Stimulated activated CD8-positive, alpha-beta memory T cell treated with anti-CD3 and anti-CD28 coated beads, Interleukin-2, amount 100 ng/mL, for 48 hours (primary cell): ENCODE measurements around the gene TRIM5.
"Not testable (repeated sequence)": the region's sequence is repeated elsewhere in the genome, so short reads cannot be mapped to it uniquely, and the experiment has no call there.

Source experiments
- DNase-seq, 2 donors: peaks; one replicate each; pipeline ENCODE4 v3.0.0-alpha.2; 2020; ENCODE audit warnings: low read depth in 2 of 2

TRIM5 gene, protein sequence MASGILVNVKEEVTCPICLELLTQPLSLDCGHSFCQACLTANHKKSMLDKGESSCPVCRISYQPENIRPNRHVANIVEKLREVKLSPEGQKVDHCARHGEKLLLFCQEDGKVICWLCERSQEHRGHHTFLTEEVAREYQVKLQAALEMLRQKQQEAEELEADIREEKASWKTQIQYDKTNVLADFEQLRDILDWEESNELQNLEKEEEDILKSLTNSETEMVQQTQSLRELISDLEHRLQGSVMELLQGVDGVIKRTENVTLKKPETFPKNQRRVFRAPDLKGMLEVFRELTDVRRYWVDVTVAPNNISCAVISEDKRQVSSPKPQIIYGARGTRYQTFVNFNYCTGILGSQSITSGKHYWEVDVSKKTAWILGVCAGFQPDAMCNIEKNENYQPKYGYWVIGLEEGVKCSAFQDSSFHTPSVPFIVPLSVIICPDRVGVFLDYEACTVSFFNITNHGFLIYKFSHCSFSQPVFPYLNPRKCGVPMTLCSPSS

GRCh38 chr11:5684646-5685362 is at the start of gene TRIM5:
TRIM5 (minus strand) TSS chr11:5685074; CDS start chr11:5680177, 4,897 bp downstream.
- peak; percentile 50 to 59 for DNase-seq

DNA sequence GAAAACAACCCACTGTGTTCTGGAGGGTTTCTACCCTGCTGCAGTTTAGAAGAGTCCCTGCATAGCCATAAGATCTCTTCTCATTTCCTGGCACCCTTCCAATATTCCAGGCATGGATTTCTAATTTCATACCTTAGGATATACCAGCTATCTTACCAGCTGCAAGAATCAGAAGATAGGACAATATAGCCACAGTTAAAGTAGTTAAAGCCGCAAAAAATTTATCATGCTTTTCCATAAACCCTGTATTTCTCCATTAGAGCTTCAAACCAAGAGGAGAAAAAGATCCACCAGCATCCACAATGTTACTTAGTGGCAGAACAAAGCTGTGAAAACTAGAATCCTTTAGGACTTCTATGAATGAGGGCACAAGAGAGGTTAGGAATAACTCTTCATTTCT is 42.8 kb upstream of the TRIM5 start:
- no peak for DNase-seq

- no peak for DNase-seq
Measured at GRCh38 chr11:5726351-5726750, 41.5 kb upstream of the TRIM5 start.

- no peak for DNase-seq
Measured at GRCh38 chr11:5722622-5723021, 37.7 kb upstream of the TRIM5 start.

DNA sequence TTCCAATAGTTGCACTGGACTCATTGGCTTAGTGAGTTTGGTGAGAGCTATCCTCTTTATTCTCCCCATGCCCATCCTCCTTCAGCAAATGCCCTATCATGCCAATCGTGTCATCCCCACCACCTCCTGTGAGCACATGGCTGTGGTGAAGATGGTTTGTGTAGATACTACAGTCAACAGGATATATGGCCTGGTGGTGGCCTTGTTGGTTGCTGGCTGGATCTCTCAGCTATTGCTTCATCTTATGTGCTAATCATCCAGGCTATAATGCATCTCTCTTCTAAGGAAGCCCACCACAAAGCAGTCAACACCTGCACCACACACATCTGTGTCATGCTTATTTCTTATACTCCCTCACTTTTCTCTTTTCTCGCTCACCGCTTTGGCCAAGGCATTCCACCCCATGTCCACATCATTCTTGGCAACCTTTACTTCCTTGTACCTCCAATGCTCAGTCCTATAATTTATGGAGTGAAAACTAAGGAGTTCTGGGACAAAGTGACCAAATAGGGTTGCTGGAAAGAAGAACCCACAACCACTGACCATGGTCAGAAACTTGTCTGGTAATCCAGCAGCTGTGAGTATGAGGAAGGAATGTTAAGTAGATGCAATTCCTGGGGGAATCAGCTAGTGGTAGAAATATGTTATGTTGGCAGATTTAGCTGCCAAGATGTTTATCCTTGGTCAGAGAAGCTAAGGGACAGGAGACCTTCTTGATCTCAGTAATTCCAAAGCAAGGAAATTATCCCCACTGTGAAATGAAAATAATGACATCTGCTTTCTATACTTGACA is 35.0 kb upstream of the TRIM5 start:
- DNase-seq = no peak

- not testable (repeated sequence) for DNase-seq
Measured at GRCh38 chr11:5716518-5716917, 31.6 kb upstream of the TRIM5 start.

DNA sequence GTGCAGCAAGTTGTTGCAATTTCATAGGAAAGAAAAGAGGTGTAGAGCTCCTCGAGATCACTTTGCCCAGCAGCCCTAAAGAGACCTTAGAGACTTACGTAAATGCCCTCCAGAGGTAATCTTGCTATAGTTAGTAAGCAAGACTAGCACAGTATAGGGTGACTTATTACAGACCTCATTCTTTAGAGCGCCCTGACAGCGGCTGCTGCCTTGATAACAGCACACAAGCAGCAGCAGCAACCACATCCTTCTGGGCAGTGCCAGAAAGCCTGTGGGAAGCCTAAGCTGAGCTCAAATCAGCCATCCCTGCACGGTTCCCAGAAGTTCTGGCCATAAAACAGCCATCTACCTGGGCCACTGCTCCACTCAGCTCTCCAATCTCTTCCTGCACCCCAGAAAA is 28.8 kb upstream of the TRIM5 start:
- DNase-seq = no peak

DNA sequence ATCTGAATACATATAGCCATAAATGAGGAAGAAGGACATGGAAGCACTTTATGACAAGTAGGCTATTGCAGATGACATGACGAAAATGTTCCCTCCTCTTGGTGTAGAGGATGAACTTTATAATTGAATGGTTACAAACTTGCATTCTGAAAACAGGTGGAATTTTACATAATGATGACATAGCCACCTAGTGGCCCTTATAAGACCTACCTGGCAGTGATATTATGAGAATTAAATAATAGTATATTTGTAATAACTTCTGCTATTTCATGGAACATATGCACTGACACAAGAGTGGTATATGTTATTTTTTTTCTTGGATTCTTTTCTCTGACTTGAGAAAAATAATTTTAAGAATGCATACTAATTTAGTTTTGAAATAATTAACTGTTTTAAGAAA is 27.6 kb upstream of the TRIM5 start:
- no peak for DNase-seq

DNA sequence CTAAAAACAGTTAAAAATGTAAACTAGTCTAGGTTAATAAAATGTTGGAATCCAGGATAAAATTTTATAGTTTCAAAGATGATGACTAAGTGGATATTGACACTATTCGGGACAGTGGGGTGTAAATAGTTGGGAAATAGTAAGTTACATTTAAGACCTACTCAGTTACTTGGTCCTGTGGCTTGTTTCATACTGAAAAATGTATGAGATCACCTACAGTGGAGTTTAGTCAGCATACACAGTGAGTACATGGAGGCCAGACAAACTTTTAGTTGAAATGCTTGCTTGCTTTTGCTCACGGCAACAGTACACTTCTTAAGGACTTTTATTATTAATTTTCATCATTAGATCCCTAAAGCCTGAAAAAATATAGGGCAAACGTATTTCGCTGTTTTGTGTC is 20.8 kb upstream of the TRIM5 start:
- no peak for DNase-seq

- DNase-seq = no peak
Measured at GRCh38 chr11:5703741-5704536, 19.1 kb upstream of the TRIM5 start.

DNA sequence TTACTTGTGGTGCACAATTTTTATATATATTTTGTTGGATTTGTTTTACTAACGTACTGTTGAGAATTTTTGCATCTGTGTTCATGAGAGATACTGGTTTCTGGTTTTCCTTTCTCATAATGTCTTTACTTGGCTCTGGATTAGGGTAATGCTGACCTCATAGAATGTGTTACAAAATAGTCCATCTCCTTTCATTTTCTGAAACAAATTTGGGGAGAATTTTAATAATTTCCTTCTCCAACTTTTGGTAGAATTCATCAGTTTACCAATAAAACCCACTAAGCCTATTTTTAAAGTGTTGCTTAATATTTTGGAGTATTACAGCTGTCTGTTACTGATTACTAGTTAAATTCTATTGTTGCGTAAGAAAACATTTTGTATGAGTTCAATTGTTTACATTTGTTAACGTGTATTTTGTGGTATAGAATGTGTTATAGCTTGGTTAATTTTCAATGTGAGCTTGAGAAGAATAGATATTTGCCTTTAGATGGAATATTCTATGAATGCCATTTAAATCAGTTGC is 16.2 kb upstream of the TRIM5 start:
- no peak for DNase-seq

- no peak for DNase-seq
Measured at GRCh38 chr11:5700421-5701054, 15.7 kb upstream of the TRIM5 start.

DNA sequence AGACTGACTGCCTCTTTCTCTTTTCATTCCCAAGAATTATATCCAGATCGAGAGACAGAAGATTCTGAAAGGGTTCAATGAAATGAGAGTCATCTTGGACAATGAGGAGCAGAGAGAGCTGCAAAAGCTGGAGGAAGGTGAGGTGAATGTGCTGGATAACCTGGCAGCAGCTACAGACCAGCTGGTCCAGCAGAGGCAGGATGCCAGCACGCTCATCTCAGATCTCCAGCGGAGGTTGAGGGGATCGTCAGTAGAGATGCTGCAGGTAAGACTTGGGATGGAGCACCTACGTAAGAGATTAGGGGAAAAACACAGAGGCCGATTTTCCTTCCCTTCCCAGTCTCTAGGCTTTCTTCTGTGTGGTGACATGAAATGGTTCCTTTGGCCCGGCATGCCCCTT is 13.4 kb upstream of the TRIM5 start:
- no peak for DNase-seq

DNA sequence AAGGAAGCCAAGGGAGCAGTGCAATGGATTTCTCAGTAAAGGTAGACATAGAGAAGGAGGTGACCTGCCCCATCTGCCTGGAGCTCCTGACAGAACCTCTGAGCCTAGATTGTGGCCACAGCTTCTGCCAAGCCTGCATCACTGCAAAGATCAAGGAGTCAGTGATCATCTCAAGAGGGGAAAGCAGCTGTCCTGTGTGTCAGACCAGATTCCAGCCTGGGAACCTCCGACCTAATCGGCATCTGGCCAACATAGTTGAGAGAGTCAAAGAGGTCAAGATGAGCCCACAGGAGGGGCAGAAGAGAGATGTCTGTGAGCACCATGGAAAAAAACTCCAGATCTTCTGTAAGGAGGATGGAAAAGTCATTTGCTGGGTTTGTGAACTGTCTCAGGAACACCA is 11.3 kb upstream of the TRIM5 start:
- DNase-seq = no peak

DNA sequence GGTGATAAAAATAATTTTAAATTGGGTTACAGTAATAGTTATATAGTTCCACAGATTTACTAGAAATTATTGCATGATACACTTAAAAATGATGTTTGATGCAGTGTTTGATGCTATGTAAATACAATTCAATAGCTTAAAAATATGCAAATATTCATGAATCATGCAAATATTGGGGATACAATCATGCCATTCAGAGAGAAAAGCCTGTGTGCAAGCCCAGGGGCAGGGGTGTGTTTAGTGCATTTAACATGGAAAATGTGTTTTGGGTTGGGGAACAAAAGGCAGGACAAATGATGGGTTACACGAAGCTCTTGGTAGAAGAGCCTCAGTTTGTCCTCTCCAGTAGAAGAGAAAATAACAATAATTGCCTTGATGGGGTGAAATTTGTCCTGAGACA is 10.7 kb upstream of the TRIM5 start:
- DNase-seq = no peak

DNA sequence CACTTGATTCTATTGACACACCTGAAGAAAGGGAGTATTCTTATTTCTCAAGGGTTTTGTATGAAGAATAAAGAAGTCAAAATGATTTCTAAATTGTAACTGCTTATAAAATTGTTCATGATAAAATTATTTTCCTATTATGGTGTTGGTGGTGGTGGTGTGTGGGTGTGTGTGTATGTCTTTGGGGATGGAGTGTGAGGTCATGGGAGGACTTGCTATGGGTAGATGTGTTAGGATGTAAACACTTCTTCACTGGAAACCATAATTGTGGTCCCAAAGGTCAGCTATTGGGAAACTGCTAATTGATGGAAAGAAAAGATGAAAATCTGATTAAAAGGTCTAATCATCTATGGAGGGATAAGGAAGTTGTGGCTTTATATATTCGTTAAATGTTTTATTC is 9.8 kb upstream of the TRIM5 start:
- no peak for DNase-seq

GRCh38 chr11:5691964-5692361 is 7.1 kb upstream of the TRIM5 start:
- no peak for DNase-seq

DNA sequence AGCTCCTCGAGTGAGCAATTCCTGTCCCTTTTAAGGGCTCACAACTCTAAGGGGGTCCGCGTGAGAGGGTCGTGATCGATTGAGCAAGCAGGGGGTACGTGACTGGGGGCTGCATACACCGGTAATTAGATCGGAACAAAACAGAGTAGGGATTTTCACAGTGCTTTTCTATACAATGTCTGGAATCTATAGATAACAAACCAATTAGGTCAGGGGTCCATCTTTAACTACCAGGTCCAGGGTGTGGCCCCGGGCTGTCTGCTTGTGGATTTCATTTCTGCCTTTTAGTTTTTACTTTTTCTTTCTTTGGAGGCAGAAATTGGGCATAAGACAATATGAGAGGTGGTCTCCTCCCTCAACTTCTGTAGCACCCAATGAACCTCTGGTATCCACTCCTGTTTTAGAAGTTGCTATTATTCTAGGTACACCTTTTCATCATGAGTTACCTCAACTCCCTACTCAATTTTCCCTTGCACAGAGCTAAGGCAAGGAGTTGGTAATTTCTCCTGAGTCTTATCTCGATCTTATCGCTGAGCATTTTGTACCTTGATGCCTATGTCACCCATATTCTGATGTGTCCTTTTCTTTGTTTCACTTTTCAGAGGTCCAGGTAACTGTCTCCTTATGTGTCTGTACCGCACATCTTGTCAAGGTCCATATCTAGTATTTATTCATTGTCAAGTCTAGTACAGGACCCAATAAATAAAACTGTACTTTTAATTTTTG is 6.5 kb upstream of the TRIM5 start:
- DNase-seq = not testable (repeated sequence)

- DNase-seq = no peak
Measured at GRCh38 chr11:5690736-5691135, 5.9 kb upstream of the TRIM5 start.

GRCh38 chr11:5690216-5690615 is 5.3 kb upstream of the TRIM5 start:
- DNase-seq = no peak
